Transverse colon (tissue), 3 donors: ENCODE data around the gene CDC5L.

Source experiments
- CTCF ChIP-seq, 5 experiments: fragments of 200-600 bp in 3 of 5; fragments of 450-650 bp in 2 of 5; sonication (generic) in 3 of 5; IDR thresholded peaks; 1 replicate in 2 of 5; 2 replicates in 3 of 5; pipeline ENCODE4 v1.5.1; 2016 to 2017; ENCODE audit warnings: antibody characterized with exemption in 5 of 5, inconsistent platforms in 3 of 5, mild to moderate bottlenecking in 2 of 5, moderate library complexity in 1 of 5
- POLR2A ChIP-seq: fragments of 450-650 bp; IDR thresholded peaks from one replicate; pipeline ENCODE4 v1.6.1; 2016; ENCODE audit warnings: antibody characterized with exemption, mild to moderate bottlenecking, moderate library complexity

GRCh38 chr6:44464527-44465310 lies 77.2 kb downstream of the CDC5L start:
- TF ChIP-seq CTCF (IDR thresholded peaks at IDR 0.05) = no peak
- no peak for TF ChIP-seq POLR2A
